IPS DF 4.7 (cell line): ENCODE data around the gene PCNX2.

Experiments
- DNase-seq: peaks from one replicate; pipeline ENCODE4 v3.0.0-alpha.2; 2013; ENCODE audit warnings: low spot score; ENCODE audit errors: extremely low read depth

The PCNX2 gene, protein sequence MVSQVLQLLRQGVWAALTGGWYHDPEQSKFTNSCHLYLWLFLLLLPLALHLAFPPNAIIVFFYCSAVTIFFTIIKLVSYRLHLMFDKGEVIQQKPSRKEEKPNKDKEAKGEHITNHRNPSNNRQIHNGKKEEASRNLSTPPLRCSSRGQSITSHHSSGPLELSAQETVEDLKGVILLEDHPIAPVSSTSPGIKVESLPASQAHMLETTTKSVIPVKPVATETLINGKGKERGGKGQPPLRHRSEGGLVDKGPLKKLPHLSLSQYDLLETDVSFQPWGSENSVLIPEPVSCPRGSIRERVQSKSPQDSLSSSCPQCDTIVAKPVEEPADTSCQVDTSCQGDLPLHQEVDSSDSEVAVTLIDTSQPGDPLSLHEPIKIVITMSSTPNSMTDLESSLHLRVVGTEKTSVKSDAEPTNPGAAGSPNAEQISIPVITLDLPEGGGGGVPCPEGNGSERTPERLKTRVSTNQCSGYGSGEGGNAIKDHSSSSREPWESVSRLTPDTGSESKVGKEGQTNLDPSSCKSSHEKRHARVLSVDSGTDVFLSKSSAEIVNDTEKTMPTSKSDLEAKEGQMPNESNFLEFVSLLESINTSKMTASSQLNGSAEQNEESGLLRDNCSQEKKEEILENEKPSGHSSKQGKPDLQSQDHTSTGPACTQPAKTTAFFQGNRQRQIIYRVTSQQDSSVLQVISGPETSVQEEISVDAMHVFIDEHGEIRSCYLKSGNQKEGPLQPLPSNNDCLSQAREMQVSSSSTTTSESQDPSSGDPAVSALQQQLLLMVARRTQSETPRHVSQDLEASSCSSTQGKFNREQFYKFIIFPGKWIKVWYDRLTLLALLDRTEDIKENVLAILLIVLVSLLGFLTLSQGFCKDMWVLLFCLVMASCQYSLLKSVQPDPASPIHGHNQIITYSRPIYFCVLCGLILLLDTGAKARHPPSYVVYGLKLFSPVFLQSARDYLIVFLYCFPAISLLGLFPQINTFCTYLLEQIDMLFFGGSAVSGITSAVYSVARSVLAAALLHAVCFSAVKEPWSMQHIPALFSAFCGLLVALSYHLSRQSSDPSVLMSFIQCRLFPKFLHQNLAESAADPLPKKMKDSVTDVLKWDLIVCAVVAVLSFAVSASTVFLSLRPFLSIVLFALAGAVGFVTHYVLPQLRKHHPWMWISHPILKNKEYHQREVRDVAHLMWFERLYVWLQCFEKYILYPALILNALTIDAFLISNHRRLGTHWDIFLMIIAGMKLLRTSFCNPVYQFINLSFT (N-terminal part only)

DNA sequence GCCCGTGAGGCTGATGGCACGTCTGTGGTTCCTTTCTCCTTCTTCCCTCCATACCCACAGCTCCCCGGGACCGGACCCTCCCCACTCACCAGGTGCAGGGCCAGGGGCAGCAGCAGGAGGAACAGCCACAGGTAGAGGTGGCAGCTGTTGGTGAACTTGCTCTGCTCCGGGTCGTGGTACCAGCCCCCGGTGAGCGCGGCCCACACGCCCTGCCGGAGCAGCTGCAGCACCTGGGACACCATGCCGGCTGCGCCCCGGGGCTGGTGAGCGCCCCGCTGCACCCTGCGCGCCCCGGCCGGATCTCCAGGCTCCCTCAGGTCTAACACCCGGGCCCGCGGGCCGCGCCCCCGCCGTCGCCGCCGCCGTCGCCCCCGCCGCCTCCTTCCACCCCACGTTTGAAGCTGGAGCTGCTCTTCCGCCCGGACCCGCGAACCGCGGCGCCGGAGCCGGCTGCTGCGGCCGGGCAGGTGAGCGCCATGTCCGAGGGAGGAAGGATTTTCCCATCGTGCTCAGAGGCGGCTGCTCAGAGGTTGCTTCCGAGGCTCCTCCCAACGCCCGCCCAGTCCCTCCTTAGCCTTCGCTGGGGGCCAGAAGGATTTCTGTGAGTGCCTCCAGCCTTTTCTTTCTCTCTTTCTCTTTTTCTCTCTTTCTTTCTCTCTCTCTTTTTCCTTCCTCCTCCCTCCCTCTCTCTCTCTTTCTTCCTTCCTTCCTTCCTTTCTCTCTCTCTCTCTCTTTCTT lies at the start of gene PCNX2:
Gene PCNX2, minus strand, starts transcription at position 489 of the 738 bp plus-strand sequence. Its CDS starts 247 bp downstream, at position 242.
- no peak for DNase-seq

DNA sequence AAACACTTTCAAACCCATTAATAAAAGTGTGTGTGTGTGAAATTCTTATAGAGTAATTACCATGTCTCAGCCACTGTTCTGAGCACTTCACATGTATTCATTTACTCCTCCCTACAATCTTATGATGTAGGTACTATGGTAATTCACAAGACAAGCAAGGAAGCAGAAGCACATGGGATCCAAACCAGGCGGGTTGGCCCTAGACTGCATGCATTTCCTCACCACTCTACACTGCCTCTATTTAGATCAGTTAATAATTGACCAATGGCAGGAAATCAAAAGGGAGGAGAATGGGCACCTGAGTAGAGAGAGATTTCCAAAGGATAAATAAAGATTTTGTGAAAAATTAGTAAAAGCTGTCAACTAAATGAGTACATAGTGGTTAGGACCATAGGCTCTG lies 47.7 kb upstream of the PCNX2 start:
- DNase-seq, result no peak

DNA sequence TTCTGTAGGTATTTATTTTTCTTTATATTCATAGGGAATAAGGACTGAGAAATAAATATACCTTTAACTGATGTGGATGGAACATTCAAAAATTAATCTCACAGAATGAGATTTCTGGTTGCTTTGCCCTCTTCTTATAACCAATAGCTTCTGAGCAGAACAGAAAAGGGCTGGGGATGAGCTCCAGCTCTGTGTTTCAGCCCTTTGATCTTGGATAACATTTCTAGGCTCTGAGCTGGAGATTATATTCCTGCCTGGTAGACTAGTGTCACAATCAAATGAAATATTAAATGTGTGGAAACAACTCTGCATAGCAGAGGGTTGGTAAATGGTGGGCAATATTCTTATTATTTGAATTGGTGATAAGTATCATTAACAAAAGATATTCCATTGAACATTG lies 46.6 kb upstream of the PCNX2 start:
- DNase-seq, result no peak

DNA sequence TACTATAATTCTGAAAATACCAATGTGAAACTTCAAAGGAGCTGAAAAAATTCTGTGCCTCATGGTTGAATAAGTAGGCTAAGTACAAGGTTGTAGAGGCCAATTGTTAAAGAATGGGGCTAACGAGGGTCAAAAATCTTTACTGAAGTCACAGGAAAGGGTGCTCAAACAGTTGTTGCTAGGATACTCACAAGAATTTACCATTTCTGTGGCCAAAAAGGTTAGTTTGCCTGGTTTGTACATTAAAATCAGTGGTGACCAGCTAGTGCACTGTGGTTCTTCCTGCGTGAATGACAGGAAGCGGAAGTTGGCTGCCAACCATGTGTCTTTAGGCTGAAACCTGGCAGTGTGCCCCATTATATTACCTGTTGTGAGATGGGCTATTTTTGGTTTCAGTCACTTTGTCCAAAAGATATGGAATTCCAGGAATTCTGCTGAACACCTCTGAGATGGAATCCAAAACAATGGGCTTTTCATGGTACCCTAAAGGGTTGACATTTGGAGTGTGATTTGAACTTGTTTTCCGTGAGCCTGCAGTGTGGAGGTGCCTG lies 45.5 kb upstream of the PCNX2 start:
- no peak for DNase-seq

DNA sequence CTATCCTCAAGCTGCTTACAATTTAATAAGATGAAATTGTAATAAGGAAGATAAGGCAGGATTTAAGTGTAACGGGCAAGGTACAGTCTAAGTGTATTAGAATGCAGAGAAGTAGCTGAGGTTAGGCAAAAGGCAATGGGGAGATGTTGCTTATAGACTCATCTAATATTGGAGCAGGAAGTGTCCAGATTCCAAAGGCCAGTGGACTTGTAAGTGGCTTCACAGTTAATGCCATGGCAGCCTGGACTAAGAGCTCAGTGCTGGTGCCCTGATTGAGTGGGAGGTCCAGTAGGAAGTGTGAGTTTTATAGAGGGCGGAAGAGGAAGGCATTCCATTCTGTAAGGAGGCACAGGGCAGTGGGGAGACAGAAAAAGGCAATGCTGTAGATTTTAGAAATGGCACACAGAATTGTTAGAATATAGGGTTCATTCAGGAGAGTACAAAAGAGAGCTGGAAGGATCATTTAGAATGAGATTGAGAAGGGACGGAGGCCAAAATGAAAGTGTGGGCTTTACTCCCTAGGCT lies 44.6 kb upstream of the PCNX2 start:
- no peak for DNase-seq

DNA sequence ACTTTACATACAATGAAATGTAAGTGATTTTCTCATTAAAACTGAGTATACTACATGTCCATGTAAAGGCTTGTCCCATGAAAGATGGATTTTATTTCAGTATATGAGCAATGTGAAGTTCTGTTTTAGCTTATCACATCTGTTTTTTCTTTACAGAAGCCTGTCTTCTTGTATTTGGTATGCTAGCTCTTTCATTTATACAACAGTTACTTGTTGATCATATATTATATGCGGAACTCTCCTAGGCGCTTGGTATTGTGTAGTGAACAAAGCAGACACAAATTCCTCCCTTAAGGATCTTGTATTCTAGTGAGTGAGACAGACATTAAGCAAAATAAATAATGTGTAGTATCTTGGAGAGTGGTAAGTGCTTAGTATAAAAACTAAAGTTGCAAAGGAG lies 42.6 kb upstream of the PCNX2 start:
- no peak for DNase-seq

DNA sequence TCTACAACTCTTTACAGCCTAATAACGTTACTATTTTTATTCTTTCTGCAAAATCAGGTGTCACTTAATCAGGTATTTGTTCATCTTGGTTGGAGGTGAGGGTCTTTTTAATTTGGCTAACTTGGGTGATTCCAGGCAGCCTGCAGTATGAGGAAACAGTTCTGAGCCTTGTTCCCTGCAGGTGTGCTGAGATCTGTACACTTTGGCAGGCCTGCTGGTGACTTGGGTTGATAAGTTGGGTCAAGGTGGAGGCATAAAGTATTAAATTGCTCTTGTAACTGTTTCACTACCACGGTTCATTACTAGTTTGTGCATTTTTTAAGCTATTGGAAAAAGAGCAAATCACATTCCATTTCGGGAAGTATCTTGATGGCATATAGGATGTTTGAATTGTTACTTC lies 42.0 kb upstream of the PCNX2 start:
- no peak for DNase-seq

DNA sequence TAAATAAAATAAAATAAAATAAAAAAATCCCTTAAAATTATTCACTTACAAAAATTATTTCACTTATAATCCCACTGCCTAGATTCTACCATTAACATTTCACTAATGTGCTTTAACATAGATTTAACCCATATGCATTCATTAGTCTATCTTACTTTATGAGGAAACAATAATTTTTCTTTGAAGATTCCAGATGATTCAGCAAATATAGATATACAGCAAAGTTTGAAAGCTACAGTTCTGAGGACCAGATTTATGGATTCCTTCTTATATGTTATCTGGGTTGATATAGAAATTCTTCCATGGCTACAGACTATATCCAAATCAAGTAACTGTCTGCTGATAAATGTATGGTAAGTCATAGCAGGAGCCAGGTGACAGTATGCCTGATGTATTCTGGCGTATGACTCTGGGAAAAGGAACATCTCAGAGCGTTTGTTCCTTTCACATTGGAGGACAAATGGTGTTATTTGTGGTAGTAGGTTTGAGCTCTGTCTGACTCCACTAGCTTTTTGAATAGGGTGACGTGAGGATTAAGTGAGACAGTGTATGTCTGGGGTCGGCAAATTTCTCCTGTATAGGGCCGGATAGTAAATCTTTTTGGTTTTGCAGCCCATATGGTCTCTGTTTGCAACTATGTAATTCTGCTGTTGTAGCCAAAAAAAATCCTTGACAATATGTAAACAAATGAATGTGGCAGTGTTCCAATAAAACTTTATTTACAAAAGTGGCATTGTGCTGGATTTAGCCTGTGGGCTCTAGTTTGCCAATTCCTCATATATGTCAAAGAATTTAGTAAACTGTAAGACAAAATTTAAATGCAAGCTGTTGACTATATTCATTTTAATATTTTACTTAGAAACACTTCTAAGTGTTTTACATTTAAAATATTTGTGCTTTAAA lies 41.3 kb upstream of the PCNX2 start:
- DNase-seq, result no peak

DNA sequence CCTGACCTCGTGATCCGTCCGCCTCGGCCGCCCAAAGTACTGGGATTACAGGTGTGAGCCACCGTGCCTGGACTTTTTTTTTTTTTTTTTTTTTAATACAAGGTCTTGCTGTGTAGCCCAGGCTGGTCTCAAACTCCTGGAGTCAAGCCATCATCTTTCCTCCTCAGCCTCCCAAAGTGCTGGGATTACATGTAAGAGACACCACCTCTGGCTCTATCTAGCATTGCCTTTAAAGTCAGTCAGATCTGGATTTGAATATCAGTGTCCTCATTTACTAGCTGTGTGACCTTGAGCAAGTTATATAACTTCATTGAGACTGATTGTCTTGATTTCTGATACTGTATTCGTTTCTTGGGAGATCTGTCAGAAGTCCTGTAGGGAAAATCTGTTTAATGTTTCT lies 38.6 kb upstream of the PCNX2 start:
- DNase-seq, result no peak

DNA sequence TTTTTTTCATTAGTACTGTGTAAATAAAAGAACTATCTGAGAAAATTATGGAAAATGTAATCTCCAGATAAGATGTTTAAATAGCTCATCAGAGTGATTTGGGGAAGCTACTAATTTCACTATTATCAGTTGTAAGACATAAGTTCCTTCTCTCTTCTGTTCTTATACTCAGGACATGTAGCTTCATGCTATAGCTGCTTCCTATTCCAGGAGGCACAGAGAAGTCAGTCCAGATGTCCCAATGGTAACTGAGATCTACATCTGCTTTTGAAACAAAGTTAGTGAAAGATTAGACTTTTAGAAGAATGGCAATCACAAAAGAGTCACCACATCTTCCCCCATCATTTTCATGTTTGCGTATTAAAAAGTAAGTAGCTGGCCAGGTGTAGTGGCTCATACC lies 37.6 kb upstream of the PCNX2 start:
- DNase-seq, result no peak

DNA sequence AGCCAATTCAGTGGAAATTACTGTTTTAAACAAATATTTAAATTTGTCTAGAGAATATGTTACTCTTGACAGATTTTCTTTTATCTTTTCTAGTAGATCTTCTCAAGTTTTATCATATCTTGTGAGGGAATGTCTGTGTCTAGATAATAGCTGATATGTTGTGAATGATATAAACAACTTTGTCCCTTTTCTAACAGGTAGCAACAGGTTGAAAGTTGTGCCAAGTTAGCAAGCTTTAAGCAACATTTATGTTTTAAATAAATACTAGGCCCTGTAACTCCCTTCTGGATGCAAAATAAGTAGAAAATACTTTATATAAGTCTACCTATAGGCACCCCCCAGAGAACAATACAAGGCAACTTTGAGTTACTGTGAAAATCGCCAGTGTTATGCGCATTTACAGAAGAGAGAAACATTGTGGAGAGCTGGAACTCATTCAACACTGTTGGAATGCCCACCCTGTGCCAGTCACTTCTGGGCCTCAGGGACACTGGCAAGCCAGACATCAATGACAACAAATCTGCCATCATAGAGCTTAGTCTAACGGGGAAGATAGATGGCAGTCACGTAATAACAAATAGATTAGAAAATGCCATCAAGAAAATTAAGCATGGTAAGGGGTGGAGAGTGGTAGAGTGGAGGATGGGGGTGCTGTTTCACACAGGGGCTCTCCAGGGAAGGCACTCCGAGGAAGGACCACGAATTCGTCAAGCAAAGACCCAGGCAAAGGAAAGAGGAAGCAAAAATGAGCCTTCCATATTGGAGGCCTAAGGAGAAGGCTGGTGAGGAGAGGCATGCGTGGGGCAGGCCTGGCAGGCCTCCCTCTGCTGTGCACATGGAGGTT lies 36.4 kb upstream of the PCNX2 start:
- no peak for DNase-seq

DNA sequence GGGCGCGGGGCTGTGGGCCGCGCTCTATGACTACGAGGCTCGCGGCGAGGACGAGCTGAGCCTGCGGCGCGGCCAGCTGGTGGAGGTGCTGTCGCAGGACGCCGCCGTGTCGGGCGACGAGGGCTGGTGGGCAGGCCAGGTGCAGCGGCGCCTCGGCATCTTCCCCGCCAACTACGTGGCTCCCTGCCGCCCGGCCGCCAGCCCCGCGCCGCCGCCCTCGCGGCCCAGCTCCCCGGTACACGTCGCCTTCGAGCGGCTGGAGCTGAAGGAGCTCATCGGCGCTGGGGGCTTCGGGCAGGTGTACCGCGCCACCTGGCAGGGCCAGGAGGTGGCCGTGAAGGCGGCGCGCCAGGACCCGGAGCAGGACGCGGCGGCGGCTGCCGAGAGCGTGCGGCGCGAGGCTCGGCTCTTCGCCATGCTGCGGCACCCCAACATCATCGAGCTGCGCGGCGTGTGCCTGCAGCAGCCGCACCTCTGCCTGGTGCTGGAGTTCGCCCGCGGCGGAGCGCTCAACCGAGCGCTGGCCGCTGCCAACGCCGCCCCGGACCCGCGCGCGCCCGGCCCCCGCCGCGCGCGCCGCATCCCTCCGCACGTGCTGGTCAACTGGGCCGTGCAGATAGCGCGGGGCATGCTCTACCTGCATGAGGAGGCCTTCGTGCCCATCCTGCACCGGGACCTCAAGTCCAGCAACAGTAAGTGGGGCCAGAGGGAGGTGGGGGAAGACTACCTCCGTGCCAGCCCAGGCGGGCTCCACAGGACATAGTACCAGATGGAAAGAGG lies 32.8 kb upstream of the PCNX2 start:
- no peak for DNase-seq

DNA sequence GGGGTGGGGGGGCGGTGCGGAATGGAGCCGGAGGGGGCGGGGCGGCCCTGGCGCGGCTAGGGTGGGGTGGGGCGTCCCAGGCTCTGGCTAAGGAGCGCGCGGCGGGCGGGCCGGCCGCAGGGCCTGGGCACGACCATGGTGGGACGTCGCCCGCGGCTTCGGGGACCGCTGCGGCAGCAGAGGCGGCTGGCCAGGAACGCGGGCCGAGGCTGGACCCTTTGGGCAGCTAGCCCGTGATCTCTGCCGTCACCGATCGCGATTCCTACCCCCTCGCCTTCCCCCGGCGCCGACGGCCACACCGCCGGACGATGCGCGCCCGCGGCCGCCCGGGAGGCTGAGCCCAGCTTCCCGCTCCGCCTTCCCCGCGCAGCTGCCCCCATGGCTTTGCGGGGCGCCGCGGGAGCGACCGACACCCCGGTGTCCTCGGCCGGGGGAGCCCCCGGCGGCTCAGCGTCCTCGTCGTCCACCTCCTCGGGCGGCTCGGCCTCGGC lies 32.2 kb upstream of the PCNX2 start, which contains the start of gene MAP3K21:
Gene MAP3K21, plus strand, starts transcription at position 74 of the 491 bp plus-strand sequence. Its CDS starts 305 bp downstream, at position 379.
- no peak for DNase-seq

DNA sequence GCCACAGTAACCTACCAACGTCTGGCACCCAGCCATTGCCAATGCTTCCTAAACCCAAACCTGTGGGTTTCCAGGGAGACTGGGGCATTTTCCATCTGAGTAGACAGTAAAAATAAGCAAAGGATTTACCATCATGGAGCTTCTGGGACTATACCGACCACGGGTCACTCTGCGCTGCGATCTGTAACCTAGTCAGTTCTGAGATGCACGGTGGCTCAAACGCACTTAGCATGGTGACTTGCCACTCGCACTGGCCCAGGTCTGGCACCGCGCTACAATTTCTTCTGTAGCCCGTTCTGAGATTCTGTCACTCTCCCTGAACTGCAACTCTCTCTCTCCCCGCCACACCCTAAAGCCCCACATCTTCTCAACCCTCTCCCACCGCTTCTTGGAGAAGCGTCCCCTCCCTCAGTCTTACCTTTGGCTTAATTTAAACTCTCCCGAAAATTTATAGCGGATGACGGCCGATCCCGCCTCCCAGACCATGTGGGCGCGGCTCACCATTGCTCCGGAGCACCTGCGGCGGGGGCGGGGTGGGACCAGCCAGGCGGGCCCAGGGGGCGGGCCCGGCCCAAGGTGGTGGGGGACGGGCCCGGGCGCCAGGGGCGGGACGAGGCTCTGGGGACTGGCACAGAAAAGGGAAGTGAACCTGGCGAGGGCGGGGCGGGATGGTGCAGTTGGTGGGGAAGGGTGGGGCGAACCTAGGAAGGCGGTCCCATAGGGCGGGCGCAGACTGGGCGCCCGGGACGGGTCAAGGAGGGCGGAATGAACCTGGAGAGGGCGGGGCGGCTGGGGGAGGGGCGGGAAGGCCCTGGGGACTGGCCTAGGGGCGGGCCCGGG lies 31.5 kb upstream of the PCNX2 start:
- peak; percentile 53 for DNase-seq

DNA sequence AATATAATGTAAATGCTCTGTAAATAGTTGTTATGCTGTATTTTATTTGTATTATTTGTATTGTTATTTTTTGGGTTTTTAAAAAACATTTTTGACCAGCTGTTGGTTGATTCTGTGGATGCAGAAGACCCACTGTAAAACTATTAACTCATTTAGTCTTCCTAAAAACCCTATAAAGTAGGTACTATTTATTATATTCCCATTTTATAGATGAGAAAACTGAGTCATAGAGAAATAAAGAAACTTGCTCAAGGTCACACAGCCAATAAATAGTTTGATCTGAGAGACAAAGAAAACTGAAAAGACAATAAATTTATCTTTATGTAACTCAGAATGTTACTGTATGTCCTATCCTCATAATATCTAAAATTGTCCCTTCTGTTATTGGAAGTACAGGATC lies 30.8 kb upstream of the PCNX2 start:
- no peak for DNase-seq

DNA sequence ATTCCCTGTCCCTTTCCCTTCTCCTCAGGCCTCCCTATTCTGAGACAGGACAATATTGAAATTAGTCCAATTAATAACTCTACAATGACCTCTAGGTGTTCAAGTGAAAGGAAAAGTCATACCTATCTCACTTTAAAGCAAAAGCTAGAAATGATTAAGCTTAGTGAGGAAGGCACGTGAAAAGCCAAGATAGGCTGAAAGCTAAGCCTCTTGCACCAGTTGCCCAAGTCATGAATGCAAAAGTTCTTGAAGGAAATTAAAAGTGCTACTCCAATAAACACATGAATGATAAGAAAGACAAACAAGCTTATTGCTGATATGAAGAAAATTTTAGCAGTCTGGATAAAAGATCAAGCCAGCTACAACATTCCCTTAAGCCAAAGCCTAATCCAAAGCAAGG lies 28.2 kb upstream of the PCNX2 start:
- no peak for DNase-seq

DNA sequence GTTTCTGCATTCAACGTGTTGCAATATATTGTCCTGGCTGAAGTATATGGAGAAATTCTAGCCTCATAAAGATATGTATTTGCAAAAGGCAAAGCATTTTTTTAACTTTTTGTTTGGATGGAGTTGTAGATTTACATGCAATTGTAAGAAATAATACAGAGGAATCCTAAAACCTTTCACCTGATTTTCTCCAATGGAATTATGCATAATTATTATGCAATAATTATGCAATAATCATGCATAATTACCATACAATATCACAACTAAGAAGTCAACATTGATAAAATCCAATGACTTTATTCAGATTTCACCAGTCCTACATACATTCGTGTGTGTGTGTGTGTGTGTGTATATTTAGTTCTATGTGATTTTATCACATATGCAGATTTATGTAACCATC lies 24.5 kb upstream of the PCNX2 start:
- DNase-seq, result no peak
